ENCODE data around the gene ATAD3A.
"Not testable (repeated sequence)": the region's sequence is repeated elsewhere in the genome, so short reads cannot be mapped to it uniquely, and the experiment has no call there.

ATAD3A gene

DNA sequence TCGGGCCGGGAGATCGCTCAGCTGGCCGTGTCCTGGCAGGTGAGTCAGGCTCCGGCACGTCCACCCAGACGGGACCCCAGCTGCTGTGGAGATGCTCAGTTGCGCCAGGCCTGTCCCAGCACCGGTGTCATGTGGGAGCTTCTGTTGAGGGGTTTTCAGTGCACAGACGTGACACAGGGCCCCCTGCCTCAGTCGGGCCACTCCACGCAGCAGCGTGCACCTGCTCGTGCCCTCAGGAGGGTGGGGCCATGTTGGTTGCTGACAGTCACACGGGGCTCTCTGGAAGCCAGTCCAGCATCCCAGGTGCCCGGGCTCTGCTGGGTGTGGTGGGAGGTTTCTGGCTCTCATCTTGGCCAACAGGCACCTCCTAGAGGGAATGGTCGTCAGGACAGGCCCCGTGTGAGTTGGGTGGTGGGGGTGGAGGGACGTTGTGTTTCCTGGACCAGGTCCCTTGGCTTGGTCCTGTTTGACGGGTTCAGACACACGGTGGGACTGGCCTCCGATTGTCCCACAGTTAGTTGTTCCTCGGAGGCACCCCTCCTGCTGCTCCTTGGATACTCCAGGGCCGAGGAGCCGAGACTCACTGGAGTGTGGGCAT lies 21.2 kb upstream of the ATAD3A start:
- DNase-seq = no peak

DNA sequence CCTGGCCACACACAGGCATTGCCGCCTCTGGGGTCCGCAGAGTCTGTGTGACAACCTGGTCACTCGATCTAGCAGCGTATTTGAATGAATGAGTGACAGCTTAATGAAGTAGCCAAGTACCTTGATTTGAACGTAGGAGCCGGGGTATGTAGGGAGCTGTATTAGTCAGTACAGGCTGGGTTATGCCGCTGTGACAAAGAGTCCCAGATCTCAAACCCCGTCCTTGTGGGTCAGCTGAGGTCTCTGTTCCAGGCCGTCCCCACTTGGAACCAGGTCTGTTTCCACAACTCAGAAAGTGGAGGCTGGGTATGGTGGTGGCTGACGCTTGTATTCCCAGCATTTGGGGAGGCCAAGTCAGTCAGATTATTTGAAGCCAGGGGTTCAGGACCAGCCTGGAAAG lies 20.4 kb upstream of the ATAD3A start:
- no peak for DNase-seq

DNA sequence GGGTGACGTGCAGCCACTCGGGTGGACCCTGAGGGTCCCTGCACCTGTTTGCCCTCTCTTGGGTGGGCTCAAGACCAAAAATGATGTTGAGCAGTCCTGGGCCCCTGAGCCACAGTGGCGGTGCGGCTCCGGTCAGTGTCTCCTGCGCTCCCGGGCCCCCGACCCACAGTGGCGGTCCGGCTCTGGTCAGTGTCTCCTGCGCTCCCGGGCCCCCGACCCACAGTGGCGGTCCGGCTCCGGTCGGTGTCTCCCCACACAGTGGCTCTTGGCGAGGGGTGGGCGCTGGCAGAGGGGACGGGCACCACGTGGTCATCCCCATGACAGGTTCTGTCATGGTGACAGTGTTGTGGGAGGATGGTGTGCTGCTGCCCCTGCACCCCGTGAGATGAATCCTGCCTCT lies 17.7 kb upstream of the ATAD3A start:
- DNase-seq = not testable (repeated sequence)

DNA sequence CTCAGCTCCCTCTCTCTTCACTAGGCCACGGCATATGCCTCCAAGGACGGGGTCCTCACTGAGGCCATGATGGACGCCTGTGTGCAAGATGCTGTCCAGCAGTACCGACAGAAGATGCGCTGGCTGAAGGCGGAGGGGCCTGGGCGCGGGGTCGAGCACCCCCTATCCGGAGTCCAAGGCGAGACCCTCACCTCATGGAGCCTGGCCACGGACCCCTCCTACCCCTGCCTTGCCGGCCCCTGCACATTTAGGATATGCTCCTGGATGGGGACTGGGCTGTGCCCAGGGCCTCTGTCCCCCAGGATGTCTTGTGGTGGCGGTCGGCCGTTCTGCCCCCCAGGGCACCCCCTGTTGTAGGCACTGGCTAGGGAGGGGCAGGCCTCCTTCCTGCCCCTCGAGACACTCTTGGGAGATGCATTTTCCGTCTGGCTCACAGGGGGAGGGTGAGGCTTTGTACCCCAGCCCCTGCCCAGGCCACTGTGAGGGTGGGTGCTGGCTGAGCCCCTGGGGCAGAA lies 16.4 kb upstream of the ATAD3A start:
- DNase-seq = not testable (repeated sequence)

DNA sequence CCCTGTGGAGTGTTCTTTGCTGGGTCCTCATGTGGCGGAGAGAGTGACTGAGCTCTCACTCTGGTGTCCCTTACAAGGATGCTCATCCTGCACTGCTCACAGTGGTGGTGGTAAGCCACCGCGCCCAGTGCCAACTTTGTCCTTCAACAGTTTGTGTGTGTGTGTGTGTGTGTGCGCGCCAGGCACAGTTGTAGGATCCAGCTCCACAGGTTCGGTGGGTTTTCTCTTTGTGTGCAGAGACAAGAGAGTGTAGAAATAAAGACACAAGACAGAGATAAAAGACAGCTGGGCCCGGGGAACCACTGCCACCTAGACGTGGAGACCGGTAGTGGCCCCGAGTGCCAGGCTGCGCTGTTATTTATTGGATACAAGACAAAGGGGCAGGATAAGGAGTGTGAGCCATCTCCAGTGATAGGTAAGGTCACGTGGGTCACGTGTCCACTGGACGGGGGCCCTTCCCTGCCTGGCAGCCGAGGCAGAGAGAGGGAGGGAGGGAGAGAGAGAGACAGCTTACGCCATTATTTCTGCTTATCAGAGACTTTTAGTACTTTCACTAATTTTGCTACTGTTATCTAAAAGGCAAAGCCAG lies 7.1 kb upstream of the ATAD3A start:
- DNase-seq = peak; percentile 59

DNA sequence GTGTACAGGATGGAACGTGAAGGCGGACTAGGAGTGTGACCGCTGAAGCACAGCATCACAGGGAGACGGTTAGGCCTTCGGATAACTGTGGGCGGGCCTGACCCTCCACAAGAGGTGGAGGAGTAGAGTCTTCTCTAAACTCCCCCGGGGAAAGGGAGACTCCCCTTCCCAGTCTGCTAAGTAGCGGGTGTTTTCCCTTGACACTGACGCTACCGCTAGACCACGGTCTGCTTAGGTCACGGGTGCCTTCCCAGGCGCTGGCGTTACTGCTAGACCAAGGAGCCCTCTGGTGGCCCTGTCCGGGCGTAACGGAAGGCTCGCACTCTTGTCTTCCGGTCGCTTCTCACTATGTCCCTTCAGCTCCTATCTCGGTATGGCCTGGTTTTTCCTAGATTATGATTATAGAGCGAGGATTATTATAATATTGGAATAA lies 6.6 kb upstream of the ATAD3A start:
- not testable (repeated sequence) for DNase-seq

DNA sequence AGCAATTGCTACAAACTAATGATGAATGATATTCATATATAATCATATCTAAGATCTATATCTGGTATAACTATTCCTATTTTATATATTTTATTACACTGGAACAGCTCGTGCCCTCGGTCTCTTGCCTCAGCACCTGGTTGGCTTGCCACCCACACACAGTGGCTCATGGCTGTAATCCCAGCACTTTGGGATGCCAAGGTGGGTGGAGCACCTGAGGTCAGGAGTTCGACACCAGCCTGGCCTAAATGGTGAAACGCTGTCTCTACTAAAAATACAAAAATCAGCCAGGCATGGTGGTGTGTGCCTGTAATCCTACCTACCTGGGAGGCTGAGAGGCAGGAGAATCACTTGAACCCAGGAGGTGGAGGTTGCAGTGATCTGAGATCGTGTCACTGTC lies 6.2 kb upstream of the ATAD3A start:
- DNase-seq = not testable (repeated sequence)

DNA sequence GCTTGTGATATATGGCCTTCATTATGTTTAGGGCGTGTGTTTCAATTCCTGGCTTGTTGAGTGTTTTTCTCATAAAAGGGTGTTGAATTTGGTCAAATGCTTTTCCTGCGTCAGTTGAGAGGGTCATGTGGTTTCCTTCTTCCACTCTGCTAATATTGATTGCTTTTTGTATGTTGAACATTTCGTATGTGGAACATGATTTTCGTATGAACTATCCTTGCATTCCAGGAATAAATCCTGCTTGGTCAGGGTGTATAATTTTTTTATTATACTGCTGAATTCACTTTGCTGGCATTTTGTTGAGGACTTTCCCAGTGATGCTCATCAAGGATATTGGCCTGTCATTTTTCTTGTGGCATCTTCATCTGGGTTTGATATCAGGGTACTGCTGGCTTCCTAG lies 4.7 kb upstream of the ATAD3A start:
- DNase-seq = no peak

DNA sequence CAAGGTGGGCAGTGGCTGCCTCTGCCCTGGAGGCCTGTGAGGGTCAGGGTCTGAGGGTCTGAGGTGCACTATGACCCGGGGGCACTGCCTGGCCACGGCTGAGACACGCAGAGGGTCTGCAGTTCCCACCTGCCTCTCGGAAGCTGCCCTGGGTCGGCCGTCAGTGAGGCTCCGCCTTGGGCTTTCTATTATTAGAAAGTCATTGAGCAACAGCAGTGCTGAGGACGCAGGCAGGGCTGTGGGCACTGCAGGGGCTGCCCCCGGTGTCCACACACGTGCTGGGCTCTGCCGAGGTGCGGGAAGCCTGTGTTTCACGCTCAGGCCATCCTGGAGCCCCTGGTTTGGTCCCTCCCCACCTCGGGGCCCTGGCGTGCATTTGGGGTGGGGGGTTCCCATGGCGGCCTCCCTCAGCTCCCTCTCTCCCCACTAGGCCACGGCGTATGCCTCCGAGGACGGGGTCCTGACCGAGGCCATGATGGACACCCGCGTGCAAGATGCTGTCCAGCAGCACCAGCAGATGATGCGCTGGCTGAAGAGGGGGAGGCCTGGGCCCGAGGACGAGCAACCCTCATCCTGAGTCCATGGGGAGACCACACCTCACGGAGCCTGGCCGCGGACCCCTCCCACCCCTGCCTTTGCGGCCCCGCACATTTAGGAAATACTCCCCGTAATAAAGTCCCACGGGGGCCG lies 3.0 kb upstream of the ATAD3A start:
- DNase-seq = not testable (repeated sequence)

DNA sequence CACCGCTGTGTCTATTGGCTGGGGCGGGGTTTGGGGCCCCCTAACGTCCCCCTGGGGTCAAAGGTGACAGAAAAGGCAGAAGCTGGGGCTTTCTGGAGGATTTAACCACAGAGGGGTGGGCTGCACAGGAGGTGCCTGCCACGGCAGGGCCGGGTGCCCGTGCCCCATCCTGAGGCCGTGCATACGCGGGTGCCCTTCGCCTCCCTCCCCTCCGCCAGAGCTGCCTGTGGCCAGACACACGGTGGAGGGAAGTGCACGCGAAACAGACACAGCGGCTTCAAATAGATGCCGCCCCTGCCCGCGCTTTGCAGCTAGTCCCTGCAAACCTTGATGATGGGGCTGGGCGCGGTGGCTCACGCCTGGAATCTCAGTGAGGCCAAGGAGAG lies 2.5 kb upstream of the ATAD3A start:
- not testable (repeated sequence) for DNase-seq

DNA sequence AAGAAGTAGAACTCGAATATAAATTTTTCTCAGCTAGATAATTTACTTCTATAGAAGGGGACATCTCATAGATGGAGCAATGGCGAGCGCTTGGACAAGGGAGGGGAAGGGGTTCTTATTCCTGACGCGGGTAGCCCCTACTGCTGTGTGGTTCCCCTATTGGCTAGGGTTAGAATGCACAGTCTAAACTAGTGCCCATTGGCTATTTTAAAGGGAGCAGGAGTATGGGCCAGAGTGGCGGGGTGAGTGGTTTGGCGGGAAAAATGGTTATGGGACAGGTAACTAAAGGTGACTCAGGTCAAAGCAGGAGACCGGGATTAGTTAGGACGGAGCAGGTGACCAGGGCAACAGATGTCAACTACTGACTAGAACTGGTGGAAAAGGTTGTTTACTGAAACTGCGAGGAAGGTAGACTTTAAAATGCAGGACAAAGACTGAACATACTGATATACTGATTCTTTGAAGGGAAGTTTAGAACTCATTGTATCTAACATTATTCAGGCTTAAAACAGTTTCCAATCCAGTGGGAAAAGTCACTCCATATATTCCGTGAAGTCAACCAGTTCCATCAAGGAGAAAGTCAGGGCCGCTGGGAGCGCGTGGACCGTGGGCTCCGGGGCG lies 940 bp upstream of the ATAD3A start:
- DNase-seq = no peak

DNA sequence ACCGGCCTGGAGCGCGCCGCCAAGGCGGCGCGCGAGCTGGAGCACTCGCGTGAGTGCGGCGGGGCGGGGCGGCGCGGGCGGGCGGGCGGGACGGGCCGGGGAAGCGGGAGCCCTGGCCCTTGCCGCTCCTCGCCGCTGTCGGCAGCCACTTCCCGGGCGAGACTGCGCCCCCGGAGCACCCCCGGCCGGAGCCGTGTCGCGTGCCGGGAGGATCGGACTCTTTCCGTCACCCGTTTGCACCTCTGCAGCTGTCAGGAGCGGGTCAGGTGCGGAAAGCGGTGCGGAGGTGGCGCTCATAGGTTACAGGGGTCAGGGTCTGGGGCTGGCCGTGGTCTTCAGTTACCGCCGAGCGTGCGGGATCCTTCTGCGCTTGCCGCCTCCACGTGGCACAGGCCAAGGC lies 463 bp downstream of the ATAD3A start:
- DNase-seq = not testable (repeated sequence)

DNA sequence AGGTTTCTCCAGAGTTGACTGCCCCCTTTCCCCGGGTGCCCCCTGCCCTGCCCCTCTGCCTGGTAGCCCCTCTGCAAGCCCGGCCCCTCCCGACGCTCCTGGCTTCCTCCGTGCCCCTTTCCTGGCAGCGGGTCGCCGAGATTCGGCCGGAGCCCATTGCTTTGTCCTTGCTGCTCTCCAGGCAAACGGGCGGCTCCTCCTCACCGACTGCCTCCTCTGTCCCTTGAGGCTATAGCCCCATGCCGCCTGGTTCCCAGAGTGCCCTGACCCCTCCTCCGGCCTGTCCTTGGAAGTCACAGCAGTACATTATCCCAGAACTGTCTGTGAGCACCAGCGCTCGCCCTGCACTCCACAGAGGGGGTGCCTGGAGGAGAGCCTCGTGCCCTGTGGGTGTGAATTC lies 1.7 kb downstream of the ATAD3A start:
- not testable (repeated sequence) for DNase-seq

DNA sequence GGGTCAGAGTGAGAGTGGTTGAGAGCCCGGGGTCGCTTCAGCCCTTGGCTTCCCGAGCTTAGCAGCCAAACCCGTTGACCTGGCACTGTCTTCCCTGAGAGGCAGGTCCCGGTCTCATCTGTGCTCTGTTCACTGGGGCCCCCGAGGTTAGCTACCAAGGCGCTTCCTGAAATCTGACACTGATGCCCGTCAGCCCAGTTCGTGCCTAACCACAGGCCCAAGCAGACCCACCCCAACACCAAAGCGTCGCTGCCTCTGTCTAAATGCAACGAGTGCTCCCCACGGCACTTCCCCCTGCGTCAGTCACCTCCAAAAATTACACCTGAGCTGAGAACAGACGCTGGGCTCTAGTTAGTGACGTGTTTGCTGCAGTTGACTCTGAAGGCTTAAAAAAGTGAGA lies 2.4 kb downstream of the ATAD3A start:
- not testable (repeated sequence) for DNase-seq

DNA sequence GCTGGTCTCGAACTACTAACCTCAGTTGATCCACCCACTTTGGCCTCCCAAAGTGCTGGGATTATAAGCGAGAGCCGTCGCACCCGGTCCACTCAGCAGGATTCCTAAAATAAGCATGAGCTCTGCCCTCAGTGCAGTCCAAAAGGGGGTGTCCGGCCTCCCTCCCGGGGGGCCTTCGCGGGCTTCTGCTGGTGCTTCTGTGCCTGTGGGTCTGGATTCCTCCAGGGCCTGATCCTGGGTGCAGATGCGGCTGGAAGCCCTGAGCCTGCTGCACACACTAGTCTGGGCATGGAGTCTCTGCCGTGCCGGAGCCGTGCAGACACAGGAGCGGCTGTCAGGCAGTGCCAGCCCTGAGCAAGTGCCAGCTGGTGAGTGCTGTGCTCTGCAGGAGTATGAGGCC lies 5.0 kb downstream of the ATAD3A start:
- not testable (repeated sequence) for DNase-seq

DNA sequence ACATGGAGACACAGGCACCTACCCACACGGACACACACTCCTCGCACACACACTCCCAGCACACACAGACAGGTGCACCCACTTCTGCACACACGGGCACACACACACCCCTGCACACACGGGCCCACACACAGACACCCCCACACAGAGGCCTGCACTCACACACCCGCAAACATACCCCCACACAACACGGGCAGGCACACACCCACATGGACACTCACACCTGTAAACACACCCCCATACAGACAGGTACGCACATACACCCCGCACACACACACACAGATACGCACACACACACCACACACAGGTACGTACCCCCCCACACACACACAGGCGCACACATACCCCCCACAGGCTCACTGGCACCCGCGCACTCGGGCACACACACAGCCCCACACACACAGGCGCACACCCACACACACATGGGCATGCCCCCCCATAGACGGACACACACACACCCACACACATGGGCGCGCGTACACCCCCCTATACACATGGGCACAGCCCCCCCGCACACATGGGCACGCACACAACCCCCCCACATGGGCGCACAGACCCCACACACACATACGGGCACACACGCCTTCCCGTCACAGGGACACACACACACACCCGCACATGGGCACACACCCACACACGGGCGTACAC lies 6.1 kb downstream of the ATAD3A start:
- DNase-seq = no peak

DNA sequence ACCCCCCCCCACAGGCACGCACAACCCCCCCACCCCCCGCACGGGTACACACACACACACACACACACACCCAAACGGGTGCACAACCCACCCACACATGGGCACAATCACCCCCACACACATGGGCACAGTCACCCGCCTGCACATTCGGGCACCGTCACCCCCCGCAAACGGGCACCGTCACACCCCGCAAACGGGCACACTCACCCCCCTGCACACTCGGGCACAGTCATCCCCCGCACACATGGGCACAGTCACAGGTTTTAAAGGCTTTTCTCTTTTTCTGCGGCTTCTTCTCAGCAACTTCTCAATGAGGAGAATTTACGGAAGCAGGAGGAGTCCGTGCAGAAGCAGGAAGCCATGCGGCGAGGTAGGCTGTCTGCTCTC lies 6.7 kb downstream of the ATAD3A start:
- not testable (repeated sequence) for DNase-seq

DNA sequence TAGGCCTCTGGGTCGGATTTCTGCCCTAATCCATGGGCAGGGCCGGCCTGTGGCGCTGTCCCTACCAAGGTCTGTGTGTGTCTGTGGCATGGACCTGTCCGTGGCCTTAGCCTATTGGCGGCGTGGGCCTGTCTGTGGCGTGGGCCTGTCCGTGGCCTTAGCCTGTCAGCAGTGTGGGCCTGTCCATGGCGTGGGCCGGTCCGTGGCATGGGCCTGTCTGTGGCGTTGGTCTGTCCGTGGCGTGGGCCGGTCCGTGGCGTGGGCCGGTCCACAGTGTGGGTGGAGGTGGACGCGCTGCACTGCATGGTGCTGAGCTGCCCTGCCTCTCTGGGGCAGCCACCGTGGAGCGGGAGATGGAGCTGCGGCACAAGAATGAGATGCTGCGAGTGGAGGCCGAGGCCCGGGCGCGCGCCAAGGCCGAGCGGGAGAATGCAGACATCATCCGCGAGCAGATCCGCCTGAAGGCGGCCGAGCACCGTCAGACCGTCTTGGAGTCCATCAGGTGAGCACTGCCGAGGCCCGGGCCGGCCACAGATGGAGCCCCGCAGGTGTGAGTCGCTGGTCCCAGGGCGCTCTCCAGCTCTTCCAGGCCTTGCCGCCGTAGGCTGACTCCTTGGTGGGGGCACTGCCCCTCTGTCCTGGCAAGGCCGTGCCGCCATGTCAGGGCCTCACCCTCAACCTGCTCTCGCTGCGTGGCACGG lies 8.0 kb downstream of the ATAD3A start:
- not testable (repeated sequence) for DNase-seq

DNA sequence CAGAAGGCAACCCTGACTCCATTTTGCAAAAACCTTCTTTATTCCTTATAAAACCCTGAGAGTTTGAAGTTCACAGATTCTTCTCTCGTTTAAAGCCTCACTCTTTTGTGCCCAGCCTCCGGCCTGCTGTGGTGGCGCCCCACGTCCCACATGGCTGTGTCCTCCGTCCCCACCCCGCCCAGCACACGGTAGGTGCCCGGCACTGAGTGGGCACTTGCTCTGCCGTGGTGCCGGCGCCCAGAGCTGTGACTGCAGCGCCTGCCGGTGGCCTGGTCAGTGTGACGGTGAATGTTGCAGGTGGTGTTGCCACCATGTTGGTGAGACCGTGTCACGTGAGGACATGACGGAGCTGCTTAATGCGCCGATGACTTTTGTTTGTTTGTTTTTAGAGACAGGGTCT lies 9.4 kb downstream of the ATAD3A start:
- DNase-seq = no peak

DNA sequence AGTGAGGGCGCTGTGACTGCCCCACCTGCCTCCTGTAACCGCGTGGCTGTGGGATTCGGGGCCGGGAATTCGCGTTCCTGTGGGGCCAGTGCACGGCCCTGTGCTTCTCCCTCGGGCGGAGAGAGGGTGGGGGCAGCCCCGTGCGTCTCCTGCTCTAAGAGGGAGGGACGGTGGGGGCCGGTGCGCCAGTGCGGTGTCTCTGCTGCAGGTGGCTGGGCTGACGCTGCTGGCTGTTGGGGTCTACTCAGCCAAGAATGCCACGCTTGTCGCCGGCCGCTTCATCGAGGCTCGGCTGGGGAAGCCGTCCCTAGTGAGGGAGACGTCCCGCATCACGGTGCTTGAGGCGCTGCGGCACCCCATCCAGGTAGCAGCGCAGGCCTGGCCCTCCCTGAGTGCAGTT lies 10.6 kb downstream of the ATAD3A start:
- not testable (repeated sequence) for DNase-seq

DNA sequence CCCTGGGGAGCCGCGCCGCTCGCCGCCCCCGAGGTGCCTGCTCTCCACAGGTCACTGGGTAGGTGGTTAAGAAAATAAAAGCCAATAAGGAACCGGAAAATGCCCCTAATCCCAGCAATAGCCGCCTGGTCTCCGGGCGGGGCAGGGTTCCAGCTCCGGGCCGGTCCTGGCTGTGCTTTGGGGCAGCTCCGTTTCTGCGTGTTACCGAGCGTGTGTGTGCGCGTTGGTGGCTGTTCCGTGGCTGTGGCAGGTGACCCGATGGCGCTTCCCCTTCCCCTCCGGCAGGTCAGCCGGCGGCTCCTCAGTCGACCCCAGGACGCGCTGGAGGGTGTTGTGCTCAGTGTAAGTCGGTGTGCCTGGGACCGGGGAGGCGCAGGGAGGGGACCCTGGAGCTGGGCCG lies 11.3 kb downstream of the ATAD3A start:
- not testable (repeated sequence) for DNase-seq

DNA sequence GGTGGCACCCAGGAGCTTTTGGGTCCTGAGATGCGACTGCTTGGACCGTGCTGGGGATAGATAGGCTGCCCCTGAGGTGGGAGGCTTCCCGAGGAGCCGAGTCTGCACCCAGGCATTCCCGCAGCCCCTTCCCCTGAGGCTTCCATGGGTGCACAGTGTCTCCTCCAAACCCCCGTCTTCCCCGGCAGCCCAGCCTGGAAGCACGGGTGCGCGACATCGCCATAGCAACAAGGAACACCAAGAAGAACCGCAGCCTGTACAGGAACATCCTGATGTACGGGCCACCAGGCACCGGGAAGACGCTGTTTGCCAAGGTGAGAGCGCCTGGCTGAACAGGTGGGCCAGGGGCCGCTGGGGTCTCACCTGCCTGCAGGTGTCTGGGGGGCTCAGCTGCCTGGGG lies 11.7 kb downstream of the ATAD3A start:
- not testable (repeated sequence) for DNase-seq

Data from NCI-H187 treated with DMSO at 0.1 percent for 48 hours (cell line).